Uterus (tissue), 4 donors: ENCODE data around the gene ALG6. TPM values are rescaled to one million over a fixed set of nuclear protein-coding genes. Genes with fewer than 3 reads are reported as not detected.
A peak's percentile ranks its signal among the peaks of the same experiment; 100 is the strongest.

Source experiments
- DNase-seq, 2 donors: peaks; one replicate each; pipeline ENCODE4 v3.0.0-alpha.2; 2019 to 2020
- H3K27ac ChIP-seq, 2 donors: fragments of 200-600 bp; sonication (generic); 1 replicate in 1 of 2; 2 replicates in 1 of 2; pipeline ENCODE4 v1.5.1; 2016 to 2018
- H3K27me3 ChIP-seq, 2 donors: fragments of 200-600 bp; sonication (generic); one replicate each; pipeline ENCODE4 v1.5.1; 2018 to 2019; ENCODE audit warnings: control low read depth in 1 of 2
- H3K36me3 ChIP-seq, 2 donors: fragments of 200-600 bp; sonication (generic); one replicate each; pipeline ENCODE4 v1.5.1; 2019; ENCODE audit warnings: control low read depth in 1 of 2
- H3K4me1 ChIP-seq, 2 donors: fragments of 200-600 bp; sonication (generic); one replicate each; pipeline ENCODE4 v1.5.1; 2018 to 2019; ENCODE audit warnings: control low read depth in 1 of 2
- H3K4me3 ChIP-seq, 2 donors: fragments of 200-600 bp; sonication (generic); 1 replicate in 1 of 2; 2 replicates in 1 of 2; pipeline ENCODE4 v1.5.1; 2018 to 2019; ENCODE audit warnings: mild to moderate bottlenecking in 1 of 2
- H3K9me3 ChIP-seq, 2 donors: fragments of 200-600 bp; sonication (generic); one replicate each; pipeline ENCODE4 v1.5.1; 2019; ENCODE audit warnings: control low read depth in 1 of 2
- CTCF ChIP-seq, 4 experiments: fragments of 200-600 bp in 2 of 4; fragments of 450-650 bp in 2 of 4; sonication (generic) in 2 of 4; IDR thresholded peaks; one replicate each; pipeline ENCODE4 v1.5.1; 2016 to 2019; ENCODE audit warnings: antibody characterized with exemption in 4 of 4, mild to moderate bottlenecking in 2 of 4, moderate library complexity in 1 of 4
- POLR2A ChIP-seq, 2 donors: fragments of 450-650 bp; IDR thresholded peaks; one replicate each; pipeline ENCODE4 v1.6.1; 2016; ENCODE audit warnings: antibody characterized with exemption in 2 of 2, mild to moderate bottlenecking in 1 of 2, moderate library complexity in 1 of 2
- intact Hi-C: fragments of 100-400 bp; cut with DNase I; formaldehyde crosslinking; loops from one replicate; pipeline ENCODE4 v1.15.1; 2023; ENCODE audit warnings: low total_unique reads
- total RNA-seq, 4 donors: library from RNA; depleted of rRNA in 3 of 4; stranded (reverse); fragments of >200 nt in 3 of 4; gene quantifications; one replicate each; pipeline versions ENCODE4 v1.1.0 to v1.2.4, GENCODE V29; 2014 to 2023
- donor health status: DM: yes; HTN: yes; CAD: no.

The ALG6 gene
- total RNA-seq, 4 donors from 2014 or later: 3.8 to 23.6 (median 15.2) TPM

GRCh38 chr1:63326106-63326472 lies 41.3 kb upstream of the ALG6 start:
- no peaks in the 10 kb centered on the region for H3K9me3 ChIP-seq
- no peak overlapping the region for H3K4me3 ChIP-seq
- H3K4me1 ChIP-seq: peaks cover 0 to 23% of the 10 kb centered on the region in 2 donors
- DNase-seq: no peak
- TF ChIP-seq CTCF (IDR thresholded peaks at IDR 0.05) (no peak), POLR2A (IDR thresholded peaks at IDR 0.05) (no peak)
- H3K27me3 ChIP-seq: peaks cover 34 to 77% of the 10 kb centered on the region in 2 donors
- H3K36me3 ChIP-seq: no peaks in the 10 kb centered on the region
- intact Hi-C loops: no loop called here
- no peak overlapping the region for H3K27ac ChIP-seq

GRCh38 chr1:63326473-63327380 lies 40.7 kb upstream of the ALG6 start:
- peaks cover 37 to 77% of the 10 kb centered on the region in 2 donors for H3K27me3 ChIP-seq
- no peaks in the 10 kb centered on the region for H3K9me3 ChIP-seq
- TF ChIP-seq POLR2A (IDR thresholded peaks at IDR 0.05) (no peak), CTCF (IDR thresholded peaks at IDR 0.05) (no peak)
- peaks cover 0 to 23% of the 10 kb centered on the region in 2 donors for H3K4me1 ChIP-seq
- no peak overlapping the region for H3K27ac ChIP-seq
- no peak for DNase-seq
- intact Hi-C loops: no loop called here
- no peaks in the 10 kb centered on the region for H3K36me3 ChIP-seq
- no peak overlapping the region for H3K4me3 ChIP-seq

GRCh38 chr1:63327417-63328054 lies 39.9 kb upstream of the ALG6 start:
- H3K27me3 ChIP-seq: peaks cover 37 to 78% of the 10 kb centered on the region in 2 donors
- intact Hi-C loops: no loop called here
- no peak overlapping the region for H3K4me3 ChIP-seq
- no peak for DNase-seq
- no peaks in the 10 kb centered on the region for H3K36me3 ChIP-seq
- peak in 3 of 4 experiments; percentile 18 to 41 (median 22) for TF ChIP-seq CTCF (IDR thresholded peaks at IDR 0.05)
- TF ChIP-seq POLR2A (IDR thresholded peaks at IDR 0.05): no peak
- H3K4me1 ChIP-seq: peaks cover 0 to 17% of the 10 kb centered on the region in 2 donors
- H3K27ac ChIP-seq: no peak overlapping the region
- no peaks in the 10 kb centered on the region for H3K9me3 ChIP-seq

- intact Hi-C loops: no loop called here
- TF ChIP-seq CTCF (IDR thresholded peaks at IDR 0.05) (no peak), POLR2A (IDR thresholded peaks at IDR 0.05) (no peak)
- Histone ChIP-seq H3K4me1 (peaks cover 0 to 11% of the 10 kb centered on the region in 2 donors), H3K36me3 (no peaks in the 10 kb centered on the region), H3K27me3 (peaks cover 31 to 83% of the 10 kb centered on the region in 2 donors), H3K4me3 (no peak overlapping the region), H3K9me3 (no peaks in the 10 kb centered on the region), H3K27ac (no peak overlapping the region)
- no peak for DNase-seq
These were observed 39.3 kb upstream of the ALG6 start for GRCh38 chr1:63328122-63328521.

- H3K27me3 ChIP-seq: peaks cover 31 to 88% of the 10 kb centered on the region in 2 donors
- DNase-seq: no peak
- no peak for TF ChIP-seq CTCF (IDR thresholded peaks at IDR 0.05)
- TF ChIP-seq POLR2A (IDR thresholded peaks at IDR 0.05): no peak
- H3K36me3 ChIP-seq: no peaks in the 10 kb centered on the region
- peaks cover 0 to 5% of the 10 kb centered on the region in 2 donors for H3K4me1 ChIP-seq
- no peak overlapping the region for H3K27ac ChIP-seq
- no peaks in the 10 kb centered on the region for H3K9me3 ChIP-seq
- intact Hi-C loops: no loop called here
- H3K4me3 ChIP-seq: no peak overlapping the region
These were observed 38.6 kb upstream of the ALG6 start for GRCh38 chr1:63328781-63329180.
